HG02870 (cell line): ENCODE data around the gene FNDC10.
A peak's percentile ranks its signal among the peaks of the same experiment; 100 is the strongest.

Source experiments
- ATAC-seq: cut with Tn5 transposase; IDR thresholded peaks from one replicate; pipeline ENCODE4 v1.9.1; 2021; ENCODE audit warnings: mild to moderate bottlenecking, moderate library complexity; ENCODE audit not compliant: unreplicated experiment

FNDC10 gene

GRCh38 chr1:1616045-1616790, 16.3 kb upstream of the FNDC10 start:
- ATAC-seq, result peak; percentile 19

GRCh38 chr1:1615256-1616044, 15.5 kb upstream of the FNDC10 start, which contains the start of gene MIB2:
Gene MIB2 (plus strand): TSS chr1:1615500. CDS start chr1:1623453, 7,953 bp downstream.
- peak; percentile 87 for ATAC-seq

GRCh38 chr1:1614954-1615255, 15.0 kb upstream of the FNDC10 start:
- ATAC-seq, result no peak

GRCh38 chr1:1614204-1614953, 14.4 kb upstream of the FNDC10 start:
- ATAC-seq, result no peak

GRCh38 chr1:1613509-1614082, 13.7 kb upstream of the FNDC10 start:
- no peak for ATAC-seq

- ATAC-seq, result no peak
Observed at GRCh38 chr1:1612104-1612400, 12.1 kb upstream of the FNDC10 start.

- no peak for ATAC-seq
Observed at GRCh38 chr1:1610796-1611195, 10.9 kb upstream of the FNDC10 start.

GRCh38 chr1:1609822-1610485, 10.0 kb upstream of the FNDC10 start:
- ATAC-seq, result no peak

- ATAC-seq, result no peak
Observed at GRCh38 chr1:1606232-1606631, 6.3 kb upstream of the FNDC10 start.

- no peak for ATAC-seq
Observed at GRCh38 chr1:1605724-1606123, 5.8 kb upstream of the FNDC10 start.

GRCh38 chr1:1605034-1605591, 5.2 kb upstream of the FNDC10 start:
- no peak for ATAC-seq

GRCh38 chr1:1604374-1605033, 4.6 kb upstream of the FNDC10 start:
- no peak for ATAC-seq

- no peak for ATAC-seq
Observed at GRCh38 chr1:1603671-1604373, 3.9 kb upstream of the FNDC10 start.

- ATAC-seq, result no peak
Observed at GRCh38 chr1:1602968-1603506, 3.1 kb upstream of the FNDC10 start.

GRCh38 chr1:1602304-1602967, 2.5 kb upstream of the FNDC10 start:
- ATAC-seq, result no peak

- no peak for ATAC-seq
Observed at GRCh38 chr1:1601564-1602303, 1.8 kb upstream of the FNDC10 start.

- no peak for ATAC-seq
Observed at GRCh38 chr1:1600861-1601563, 1.1 kb upstream of the FNDC10 start.
